CD14-positive monocyte (primary cell): Measurements from ENCODE around the gene MALRD1. TPM values are rescaled to one million over a fixed set of nuclear protein-coding genes. Genes with fewer than 3 reads are reported as not detected.

Experiments used
- DNase-seq, 3 donors: peaks; one replicate each; pipeline ENCODE4 v3.0.0-alpha.2; 2011 to 2022
- H2AFZ ChIP-seq: 2 replicates; pipeline ENCODE4 v1.6.0; 2012; ENCODE audit warnings: mild to moderate bottlenecking, low read depth, low read length, inconsistent platforms; ENCODE audit not compliant: insufficient read depth, poor library complexity, severe bottlenecking
- H3K27ac ChIP-seq, 2 donors: 1 replicate in 1 of 2; 2 replicates in 1 of 2; pipeline ENCODE4 v1.5.1; 2012 to 2013; ENCODE audit warnings: low read length in 2 of 2, control low read depth in 1 of 2, inconsistent platforms in 1 of 2, low read depth in 1 of 2, mild to moderate bottlenecking in 1 of 2
- H3K27me3 ChIP-seq, 2 donors: one replicate each; pipeline versions ENCODE4 v1.6.0 to v1.6.1; 2011 to 2013; ENCODE audit warnings: low read length in 2 of 2; ENCODE audit not compliant: control insufficient read depth in 2 of 2, insufficient read depth in 2 of 2
- H3K36me3 ChIP-seq, 2 donors: replicated peaks in 1 of 2; 1 replicate in 1 of 2; 2 replicates in 1 of 2; pipeline versions ENCODE4 v1.5.1 to v1.6.1; 2012 to 2013; ENCODE audit warnings: low read length in 2 of 2, control low read depth in 1 of 2, inconsistent platforms in 1 of 2, mild to moderate bottlenecking in 1 of 2; ENCODE audit not compliant: insufficient read depth in 2 of 2, control insufficient read depth in 1 of 2
- H3K4me1 ChIP-seq, 2 donors: 1 replicate in 1 of 2; 2 replicates in 1 of 2; pipeline versions ENCODE4 v1.5.1 to v1.6.1; 2012 to 2013; ENCODE audit warnings: low read length in 2 of 2, control low read depth in 1 of 2, inconsistent platforms in 1 of 2, mild to moderate bottlenecking in 1 of 2, moderate library complexity in 1 of 2; ENCODE audit not compliant: insufficient read depth in 2 of 2, control insufficient read depth in 1 of 2
- H3K4me2 ChIP-seq: replicated peaks from 2 replicates; pipeline ENCODE3; 2012; ENCODE audit warnings: low read length, moderate library complexity, mild to moderate bottlenecking; ENCODE audit not compliant: poor library complexity, severe bottlenecking; ENCODE audit errors: extremely low read depth
- H3K4me3 ChIP-seq, 3 experiments: fragments of 200-600 bp in 1 of 3; sonication (generic) in 1 of 3; replicated peaks in 1 of 3; 1 replicate in 2 of 3; 2 replicates in 1 of 3; pipeline ENCODE4 v1.5.1; 2011 to 2013; ENCODE audit warnings: low read length in 3 of 3, mild to moderate bottlenecking in 3 of 3, control low read depth in 2 of 3, low read depth in 2 of 3, inconsistent platforms in 1 of 3, moderate library complexity in 1 of 3
- H3K79me2 ChIP-seq: 2 replicates; pipeline ENCODE4 v1.6.0; 2012; ENCODE audit warnings: mild to moderate bottlenecking, control low read depth, inconsistent platforms, low read length, moderate library complexity; ENCODE audit not compliant: insufficient read depth
- H3K9ac ChIP-seq: 2 replicates; pipeline ENCODE4 v1.6.0; 2017; ENCODE audit warnings: low read length, mild to moderate bottlenecking; ENCODE audit not compliant: insufficient read depth, poor library complexity, severe bottlenecking
- H3K9me3 ChIP-seq, 2 donors: replicated peaks in 1 of 2; 1 replicate in 1 of 2; 2 replicates in 1 of 2; pipeline versions ENCODE4 v1.5.1 to v1.6.1; 2012 to 2013; ENCODE audit warnings: low read length in 2 of 2, control low read depth in 1 of 2; ENCODE audit not compliant: control insufficient read depth in 1 of 2, insufficient read depth in 1 of 2
- H4K20me1 ChIP-seq: 2 replicates; pipeline ENCODE4 v1.6.0; 2012; ENCODE audit warnings: mild to moderate bottlenecking, low read length, control low read depth, moderate library complexity; ENCODE audit not compliant: insufficient read depth
- H3K27ac Mint-ChIP-seq, 7 donors: one replicate each; pipeline ENCODE4 v1.8.0; 2020; ENCODE audit warnings: mild to moderate bottlenecking in 7 of 7, mixed read lengths in 7 of 7, moderate library complexity in 6 of 7, inconsistent platforms in 2 of 7
- H3K27me3 Mint-ChIP-seq, 3 donors: one replicate each; pipeline ENCODE4 v1.8.0; 2021 to 2022; ENCODE audit warnings: low read depth in 3 of 3, mild to moderate bottlenecking in 3 of 3, mixed read lengths in 3 of 3, moderate library complexity in 3 of 3, inconsistent platforms in 1 of 3
- H3K36me3 Mint-ChIP-seq, 2 donors: one replicate each; pipeline ENCODE4 v1.8.0; 2020; ENCODE audit warnings: mixed read lengths in 2 of 2, inconsistent platforms in 1 of 2, mild to moderate bottlenecking in 1 of 2
- H3K4me1 Mint-ChIP-seq: one replicate; pipeline ENCODE4 v1.8.0; 2020; ENCODE audit warnings: mild to moderate bottlenecking, mixed read lengths
- H3K4me3 Mint-ChIP-seq, 2 donors: one replicate each; pipeline ENCODE4 v1.8.0; 2020; ENCODE audit warnings: mild to moderate bottlenecking in 2 of 2, mixed read lengths in 2 of 2, moderate library complexity in 1 of 2
- H3K9me3 Mint-ChIP-seq, 7 donors: one replicate each; pipeline ENCODE4 v1.8.0; 2020 to 2022; ENCODE audit warnings: mixed read lengths in 7 of 7, mild to moderate bottlenecking in 6 of 7, moderate library complexity in 6 of 7, inconsistent platforms in 2 of 7
- CTCF ChIP-seq: fragments of 200-600 bp; IDR thresholded peaks from one replicate; pipeline ENCODE4 v1.8.0; 2022; ENCODE audit warnings: antibody characterized with exemption, mild to moderate bottlenecking
- WGBS: methylation state at CpG from one replicate; pipeline ENCODE4 v1.1.5; 2013; ENCODE audit warnings: missing lambda C conversion rate; ENCODE audit not compliant: insufficient coverage; 5-methylcytosine and 5-hydroxymethylcytosine counted together
- intact Hi-C, 2 donors: fragments of 100-400 bp; cut with micrococcal nuclease; formaldehyde crosslinking; loops; one replicate each; pipeline versions ENCODE4 v1.15.0 to v1.15.1; 2023
- polyA plus RNA-seq, 3 donors: library from polyadenylated mRNA; depleted of rRNA in 1 of 3; unstranded in 2 of 3; stranded (reverse) in 1 of 3; fragments of 300-500 nt in 2 of 3; fragments of >200 nt in 1 of 3; fragmentation: Illumina TruSeq in 2 of 3; gene quantifications; 1 replicate in 2 of 3; 2 replicates in 1 of 3; pipeline ENCODE4 v1.2.3, GENCODE V29; 2012 to 2021

Gene MALRD1
- polyA plus RNA-seq, 3 donors: not detected

DNA sequence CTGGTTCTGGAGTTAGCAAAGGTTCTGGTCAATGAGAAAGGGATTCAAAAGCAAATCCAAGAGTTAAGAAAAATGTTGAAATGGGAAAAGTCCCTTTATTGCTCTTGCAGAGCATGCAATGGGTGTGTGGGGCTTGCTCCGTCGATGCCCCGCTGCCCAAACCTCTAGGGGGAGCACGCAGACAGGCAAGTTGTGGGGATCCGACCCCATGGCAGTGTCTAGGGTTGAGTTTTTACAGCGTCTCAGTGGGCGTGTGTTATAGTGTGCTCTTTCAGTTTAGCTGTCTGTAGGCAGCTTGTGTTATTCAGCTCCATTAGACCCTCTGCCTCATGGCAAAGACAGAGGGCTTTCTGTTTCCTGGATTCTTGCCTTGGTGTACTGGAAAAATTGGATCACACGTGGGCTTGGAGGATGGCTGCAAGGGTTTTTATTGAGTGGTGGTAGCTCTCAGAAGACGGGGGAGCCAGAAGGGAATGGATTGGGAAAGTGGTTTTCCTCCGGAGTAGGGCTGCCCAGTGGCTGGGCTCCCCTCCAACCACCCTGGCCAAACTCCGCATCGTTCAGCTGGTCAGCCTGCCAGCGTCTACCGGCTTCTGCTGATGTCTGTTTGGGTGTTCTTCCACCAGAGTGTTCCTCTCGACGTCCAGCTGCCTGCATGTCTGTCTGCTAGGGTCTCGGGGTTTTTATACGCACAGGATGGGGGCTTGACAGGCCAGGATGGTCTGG lies 665.4 kb downstream of the MALRD1 start:
- Mint-ChIP-seq H3K4me1 (no peaks in the 10 kb centered on the region), H3K9me3 (peaks cover 18 to 34% (median 22%) of the 10 kb centered on the region in 7 donors), H3K36me3 (no peaks in the 10 kb centered on the region), H3K4me3 (no peak overlapping the region), H3K27me3 (no peaks in the 10 kb centered on the region), H3K27ac (no peak overlapping the region)
- H3K79me2 ChIP-seq: no peaks in the 10 kb centered on the region
- no peaks in the 10 kb centered on the region for H3K36me3 ChIP-seq
- 87% methylated on average over 17 of the region's 18 CpGs for WGBS
- no peaks in the 10 kb centered on the region for H4K20me1 ChIP-seq
- no peaks in the 10 kb centered on the region for H3K4me1 ChIP-seq
- H3K4me3 ChIP-seq: no peak overlapping the region
- H2AFZ ChIP-seq: no peak overlapping the region
- no peak for DNase-seq
- H3K9ac ChIP-seq: no peak overlapping the region
- intact Hi-C loops: no loop called here
- H3K9me3 ChIP-seq: peaks cover 26 to 40% of the 10 kb centered on the region in 2 donors
- no peaks in the 10 kb centered on the region for H3K27me3 ChIP-seq
- no peak for TF ChIP-seq CTCF
- H3K27ac ChIP-seq: no peak overlapping the region
- H3K4me2 ChIP-seq: no peak overlapping the region

- no peak for TF ChIP-seq CTCF
- no peak overlapping the region for H3K4me2 ChIP-seq
- intact Hi-C loops: no loop called here
- H4K20me1 ChIP-seq: no peaks in the 10 kb centered on the region
- H3K4me1 ChIP-seq: peaks cover 3 to 5% of the 10 kb centered on the region in 2 donors
- peak overlapping the region; percentile 33 for H2AFZ ChIP-seq
- WGBS: 0% methylated on average over 1 of the region's 3 CpGs
- DNase-seq: no peak
- Mint-ChIP-seq H3K9me3 (peaks cover 4 to 14% (median 11%) of the 10 kb centered on the region in 7 donors), H3K27ac (no peak overlapping the region), H3K4me3 (peak overlapping the region in 1 of 2 donors; percentile 31), H3K27me3 (no peaks in the 10 kb centered on the region), H3K4me1 (peaks cover 12% of the 10 kb centered on the region), H3K36me3 (no peaks in the 10 kb centered on the region)
- no peak overlapping the region for H3K4me3 ChIP-seq
- no peak overlapping the region for H3K27ac ChIP-seq
- no peaks in the 10 kb centered on the region for H3K79me2 ChIP-seq
- peaks cover 6 to 26% of the 10 kb centered on the region in 2 donors for H3K9me3 ChIP-seq
- no peaks in the 10 kb centered on the region for H3K36me3 ChIP-seq
- no peaks in the 10 kb centered on the region for H3K27me3 ChIP-seq
- no peak overlapping the region for H3K9ac ChIP-seq
These were observed 670.7 kb downstream of the MALRD1 start for GRCh38 chr10:19719284-19719683.
